Stimulated activated CD4-positive, alpha-beta T cell treated with anti-CD3 and anti-CD28 coated beads, Interleukin-15, amount 100 ng/mL, for 48 hours (primary cell): Measurements from ENCODE around the gene SLC26A4.
A peak's percentile ranks its signal among the peaks of the same experiment; 100 is the strongest.

Experiments
- DNase-seq, 2 donors: peaks; one replicate each; pipeline ENCODE4 v3.0.0-alpha.2; 2020; ENCODE audit warnings: low read depth in 2 of 2

The SLC26A4 gene

GRCh38 chr7:107696330-107696946 is 35.8 kb downstream of the SLC26A4 start:
- no peak for DNase-seq

- DNase-seq, result no peak
Observed at GRCh38 chr7:107697321-107698049, 36.9 kb downstream of the SLC26A4 start.

GRCh38 chr7:107700570-107700969 is 39.9 kb downstream of the SLC26A4 start:
- no peak for DNase-seq

GRCh38 chr7:107701191-107701590 is 40.6 kb downstream of the SLC26A4 start:
- DNase-seq, result no peak

GRCh38 chr7:107703219-107703618 is 42.6 kb downstream of the SLC26A4 start:
- no peak for DNase-seq

GRCh38 chr7:107703872-107704271 is 43.2 kb downstream of the SLC26A4 start:
- DNase-seq, result no peak

GRCh38 chr7:107708956-107709355 is 48.3 kb downstream of the SLC26A4 start:
- DNase-seq, result no peak

- no peak for DNase-seq
Observed at GRCh38 chr7:107711301-107711700, 50.7 kb downstream of the SLC26A4 start.

GRCh38 chr7:107712025-107712424 is 51.4 kb downstream of the SLC26A4 start:
- no peak for DNase-seq

GRCh38 chr7:107712896-107713295 is 52.3 kb downstream of the SLC26A4 start:
- no peak for DNase-seq

- no peak for DNase-seq
Observed at GRCh38 chr7:107715531-107715930, 54.9 kb downstream of the SLC26A4 start.

- DNase-seq, result no peak
Observed at GRCh38 chr7:107718456-107719193, 58.0 kb downstream of the SLC26A4 start.

- DNase-seq, result no peak
Observed at GRCh38 chr7:107721286-107721685, 60.7 kb downstream of the SLC26A4 start.

- DNase-seq, result no peak
Observed at GRCh38 chr7:107723255-107723654, 62.6 kb downstream of the SLC26A4 start.

- DNase-seq, result peak; percentile 3 to 28
Observed at GRCh38 chr7:107725138-107725740, 64.6 kb downstream of the SLC26A4 start.

- no peak for DNase-seq
Observed at GRCh38 chr7:107726356-107727130, 65.9 kb downstream of the SLC26A4 start.

- DNase-seq, result no peak
Observed at GRCh38 chr7:107728276-107728675, 67.6 kb downstream of the SLC26A4 start.

- DNase-seq, result peak in 1 of 2 donors; percentile 46
Observed at GRCh38 chr7:107742678-107743566, 82.3 kb downstream of the SLC26A4 start.

GRCh38 chr7:107743567-107744344 is 83.1 kb downstream of the SLC26A4 start, which contains the start of gene CBLL1:
Gene CBLL1, plus strand, starts transcription at chr7:107744142. Its CDS starts 22 bp downstream, at chr7:107744164.
- DNase-seq, result peak; percentile 94 to 95

GRCh38 chr7:107744345-107744750 is 83.7 kb downstream of the SLC26A4 start:
- no peak for DNase-seq
